Nephron (organoid): Measurements from ENCODE around the gene ARAP1.

Source experiments
- H3K27ac Mint-ChIP-seq, 3 experiments: 2 replicates each; pipeline ENCODE4 v1.8.0; 2020; ENCODE audit warnings: mixed read lengths in 3 of 3, mild to moderate bottlenecking in 2 of 3, moderate library complexity in 1 of 3
- H3K27me3 Mint-ChIP-seq: 2 replicates; pipeline ENCODE4 v1.8.0; 2021; ENCODE audit warnings: low read depth, mild to moderate bottlenecking, moderate library complexity, mixed read lengths
- H3K36me3 Mint-ChIP-seq: 2 replicates; pipeline ENCODE4 v1.8.0; 2020; ENCODE audit warnings: low read depth, mixed read lengths
- H3K4me1 Mint-ChIP-seq: 2 replicates; pipeline ENCODE4 v1.8.0; 2020; ENCODE audit warnings: mixed read lengths
- H3K4me3 Mint-ChIP-seq, 3 experiments: 2 replicates each; pipeline ENCODE4 v1.8.0; 2020; ENCODE audit warnings: mild to moderate bottlenecking in 3 of 3, mixed read lengths in 3 of 3, moderate library complexity in 2 of 3
- H3K9me3 Mint-ChIP-seq: 2 replicates; pipeline ENCODE4 v1.8.0; 2020; ENCODE audit warnings: mixed read lengths
- TF ChIP-seq, protein P1 (sequence below), 3 experiments: fragments of 200-600 bp; sonication (generic); IDR thresholded peaks; one replicate each; pipeline ENCODE4 v1.5.0; 2021; ENCODE audit warnings: antibody characterized with exemption in 3 of 3; ENCODE audit not compliant: unreplicated experiment in 3 of 3

Gene ARAP1

DNA sequence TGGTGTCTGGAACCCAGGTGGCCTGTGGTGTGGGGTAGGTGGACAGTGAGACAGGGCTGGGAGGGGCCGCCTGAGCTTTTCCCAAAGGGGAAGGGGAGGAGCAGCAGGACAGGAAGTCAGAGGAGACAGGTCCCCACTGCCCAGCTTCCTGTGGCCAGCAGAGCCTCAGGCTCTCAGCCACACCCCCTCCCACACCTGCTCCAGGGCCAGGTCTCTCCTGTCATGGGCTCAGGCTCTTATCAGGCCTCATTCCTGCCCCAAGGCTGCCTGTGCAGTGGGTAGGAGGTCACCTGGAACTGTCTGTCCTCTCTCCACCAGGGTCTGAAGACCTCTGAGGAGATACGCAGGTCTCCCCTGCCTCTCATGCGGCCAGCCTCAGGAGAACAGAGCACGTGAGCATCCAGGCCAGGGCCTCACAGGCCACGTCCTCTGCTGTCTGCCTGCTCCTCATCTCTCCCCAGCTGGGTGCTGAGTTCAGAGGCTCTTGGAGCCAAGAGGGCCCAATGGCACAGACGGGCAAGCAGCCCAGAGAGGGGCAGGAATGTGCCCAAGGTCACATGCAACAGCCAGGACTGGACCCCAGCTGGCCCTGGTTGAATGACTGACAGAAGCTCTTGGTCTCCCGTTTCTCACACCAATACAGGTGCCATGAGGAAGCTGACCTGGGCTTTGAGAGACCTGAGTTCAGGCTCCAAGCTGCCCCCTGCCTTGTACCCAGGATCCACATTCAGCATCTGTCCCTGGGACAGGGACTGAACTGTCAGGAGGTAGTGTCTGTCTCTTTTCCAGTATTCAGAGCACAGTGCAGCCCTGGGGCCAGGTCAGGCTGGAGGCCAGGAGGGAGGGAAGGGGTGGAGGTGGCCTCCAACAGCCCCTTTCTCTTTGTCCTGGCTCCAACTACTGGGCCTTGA lies 24.9 kb upstream of the ARAP1 start:
- TF ChIP-seq, protein P1, sequence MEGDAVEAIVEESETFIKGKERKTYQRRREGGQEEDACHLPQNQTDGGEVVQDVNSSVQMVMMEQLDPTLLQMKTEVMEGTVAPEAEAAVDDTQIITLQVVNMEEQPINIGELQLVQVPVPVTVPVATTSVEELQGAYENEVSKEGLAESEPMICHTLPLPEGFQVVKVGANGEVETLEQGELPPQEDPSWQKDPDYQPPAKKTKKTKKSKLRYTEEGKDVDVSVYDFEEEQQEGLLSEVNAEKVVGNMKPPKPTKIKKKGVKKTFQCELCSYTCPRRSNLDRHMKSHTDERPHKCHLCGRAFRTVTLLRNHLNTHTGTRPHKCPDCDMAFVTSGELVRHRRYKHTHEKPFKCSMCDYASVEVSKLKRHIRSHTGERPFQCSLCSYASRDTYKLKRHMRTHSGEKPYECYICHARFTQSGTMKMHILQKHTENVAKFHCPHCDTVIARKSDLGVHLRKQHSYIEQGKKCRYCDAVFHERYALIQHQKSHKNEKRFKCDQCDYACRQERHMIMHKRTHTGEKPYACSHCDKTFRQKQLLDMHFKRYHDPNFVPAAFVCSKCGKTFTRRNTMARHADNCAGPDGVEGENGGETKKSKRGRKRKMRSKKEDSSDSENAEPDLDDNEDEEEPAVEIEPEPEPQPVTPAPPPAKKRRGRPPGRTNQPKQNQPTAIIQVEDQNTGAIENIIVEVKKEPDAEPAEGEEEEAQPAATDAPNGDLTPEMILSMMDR (IDR thresholded peaks at IDR 0.05; ENCODE audit: unreplicated experiment in 3 of 3) = no peak
- Mint-ChIP-seq H3K4me1 (peaks cover 49% of the 10 kb centered on the region), H3K27me3 (peaks cover 8% of the 10 kb centered on the region), H3K36me3 (no peaks in the 10 kb centered on the region), H3K27ac (peak overlapping the region in 1 of 3 experiments; percentile 55), H3K4me3 (peak overlapping the region in 1 of 3 experiments; percentile 34), H3K9me3 (no peaks in the 10 kb centered on the region)

DNA sequence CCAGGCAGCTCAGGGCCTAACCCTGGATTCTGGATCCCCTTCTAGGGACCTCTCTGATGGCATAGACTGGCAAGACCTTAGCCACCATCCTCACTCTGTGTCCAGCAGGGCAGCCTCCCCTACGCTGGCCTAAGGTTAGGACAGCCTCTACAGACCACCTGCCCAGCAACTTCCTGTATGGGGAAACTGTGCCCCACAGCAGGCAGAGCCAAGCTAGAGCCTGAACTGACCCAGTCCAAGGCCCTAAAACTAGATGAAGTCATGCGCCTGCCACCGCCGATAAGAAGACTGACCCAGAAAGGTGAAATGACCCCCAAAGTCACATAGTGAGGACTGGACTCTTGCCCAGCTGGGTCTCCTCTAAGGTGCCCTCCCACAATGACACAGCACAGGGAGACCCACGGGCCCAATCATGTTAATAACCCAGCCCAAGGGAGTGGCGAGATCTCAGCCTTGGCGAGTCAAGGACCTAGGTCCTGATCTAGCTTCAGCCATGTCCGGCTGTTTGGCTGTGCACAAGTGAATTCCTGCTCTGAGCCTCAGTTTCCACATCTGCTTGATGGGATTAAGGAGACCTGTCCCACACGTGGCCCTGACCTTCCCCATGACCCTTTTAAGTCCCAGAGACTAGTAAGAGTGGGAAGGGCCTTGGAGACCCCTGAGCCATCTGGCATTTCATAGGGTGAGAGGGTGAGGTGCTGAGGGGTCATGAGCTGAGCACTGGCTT lies 24.1 kb upstream of the ARAP1 start:
- Mint-ChIP-seq H3K36me3 (no peaks in the 10 kb centered on the region), H3K4me1 (peaks cover 52% of the 10 kb centered on the region), H3K27me3 (peaks cover 5% of the 10 kb centered on the region), H3K4me3 (peak overlapping the region in 1 of 3 experiments; percentile 22), H3K27ac (peak overlapping the region; percentile 55 to 84 (median 60)), H3K9me3 (no peaks in the 10 kb centered on the region)
- TF ChIP-seq, protein P1 (IDR thresholded peaks at IDR 0.05; ENCODE audit: unreplicated experiment in 3 of 3) = no peak

DNA sequence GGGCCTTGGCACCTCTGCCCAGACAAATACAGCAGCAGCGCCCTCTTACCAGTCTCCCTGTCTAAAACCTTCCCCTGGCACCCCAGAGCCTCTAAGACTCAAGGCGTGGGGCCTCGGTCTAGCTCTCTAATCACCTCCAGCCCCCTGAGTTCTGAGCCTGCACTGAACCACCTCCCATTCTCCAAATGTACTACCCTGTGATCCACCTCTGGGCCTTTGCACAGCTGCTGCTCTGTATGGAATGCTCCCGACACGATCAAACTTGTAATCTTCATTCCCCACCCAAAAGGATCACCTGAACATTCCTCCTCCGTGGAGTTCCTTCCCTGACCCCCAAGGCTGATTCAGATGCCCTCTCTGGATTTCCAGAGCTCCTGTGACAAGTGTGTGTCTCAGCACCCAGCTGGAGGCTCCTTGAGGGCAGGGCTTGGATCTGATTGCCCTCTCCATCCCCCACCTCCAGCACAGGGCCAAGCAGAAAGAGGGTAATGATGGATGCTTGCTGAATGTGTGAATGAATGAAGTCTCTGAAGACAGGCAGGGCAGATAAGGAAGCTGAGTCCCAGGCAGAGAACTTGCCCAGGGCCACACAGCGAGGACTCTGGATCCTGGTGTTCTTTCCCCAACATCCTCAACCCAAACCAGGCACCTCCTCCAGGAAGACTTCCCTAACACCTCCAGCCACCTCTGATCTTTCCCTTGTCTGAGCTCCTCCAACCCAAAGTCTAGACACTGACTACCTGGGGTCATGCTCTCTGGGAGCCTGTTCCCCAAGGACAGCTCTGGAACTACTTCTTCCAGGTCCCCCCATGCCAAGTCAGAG lies 23.3 kb upstream of the ARAP1 start:
- Mint-ChIP-seq H3K4me3 (peak overlapping the region in 2 of 3 experiments; percentile 8 to 12), H3K4me1 (peaks cover 59% of the 10 kb centered on the region), H3K27me3 (peaks cover 5% of the 10 kb centered on the region)

DNA sequence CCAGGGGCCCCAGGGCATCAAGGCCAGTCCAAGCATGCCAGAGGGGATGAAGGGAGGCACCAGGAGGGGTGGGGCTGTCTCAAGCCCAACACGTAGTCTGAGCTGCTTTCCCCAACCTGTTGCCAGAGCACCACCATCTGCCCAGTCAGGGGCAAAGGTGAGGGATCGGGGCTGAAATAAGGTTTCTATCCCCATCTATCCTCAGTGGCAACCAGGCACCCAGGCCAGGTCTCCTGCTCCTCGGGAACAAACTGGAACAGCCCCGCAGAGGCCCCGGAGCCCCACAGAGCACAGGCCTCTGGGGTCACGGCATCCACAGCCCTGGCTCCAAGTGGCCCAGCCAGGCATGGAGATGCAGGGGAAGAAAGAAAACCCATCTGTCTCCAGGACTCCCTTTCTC lies 22.3 kb upstream of the ARAP1 start:
- Mint-ChIP-seq H3K9me3 (no peaks in the 10 kb centered on the region), H3K27ac (peak overlapping the region in 2 of 3 experiments; percentile 76 to 84), H3K36me3 (no peaks in the 10 kb centered on the region), H3K4me1 (peaks cover 55% of the 10 kb centered on the region), H3K27me3 (peaks cover 5% of the 10 kb centered on the region), H3K4me3 (no peak overlapping the region)
- TF ChIP-seq, protein P1 (IDR thresholded peaks at IDR 0.05; ENCODE audit: unreplicated experiment in 3 of 3) = no peak

More for the DNA sequence above, 23.3 kb upstream of the ARAP1 start:
- H3K9me3 Mint-ChIP-seq = no peaks in the 10 kb centered on the region
- H3K27ac Mint-ChIP-seq = peak overlapping the region; percentile 34 to 84 (median 76)
- H3K36me3 Mint-ChIP-seq = no peaks in the 10 kb centered on the region
- TF ChIP-seq, protein P1 (IDR thresholded peaks at IDR 0.05; ENCODE audit: unreplicated experiment in 3 of 3) = no peak

DNA sequence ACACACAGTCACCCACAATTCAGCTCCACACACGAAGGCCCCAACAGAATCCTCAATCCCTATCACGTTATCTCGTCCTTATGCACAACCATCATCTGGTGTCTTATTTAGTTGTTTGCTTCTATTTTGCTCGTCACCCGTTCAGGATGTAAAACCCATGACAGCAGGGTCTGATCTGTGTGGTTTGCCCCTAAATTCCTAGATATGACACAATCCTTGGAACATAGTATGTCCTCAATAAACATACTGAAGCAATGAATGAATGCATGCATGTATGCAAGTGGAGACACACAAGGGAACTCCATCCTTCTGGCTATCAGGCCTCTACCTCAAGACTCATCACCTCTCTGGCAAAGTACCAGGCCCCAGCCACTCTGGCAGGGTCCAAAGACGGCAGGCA lies 21.5 kb upstream of the ARAP1 start:
- Mint-ChIP-seq H3K27ac (peak overlapping the region; percentile 76 to 97 (median 93)), H3K4me1 (peaks cover 55% of the 10 kb centered on the region), H3K9me3 (no peaks in the 10 kb centered on the region), H3K36me3 (no peaks in the 10 kb centered on the region), H3K27me3 (peaks cover 5% of the 10 kb centered on the region), H3K4me3 (peak overlapping the region in 2 of 3 experiments; percentile 4 to 59)
- TF ChIP-seq, protein P1 (IDR thresholded peaks at IDR 0.05; ENCODE audit: unreplicated experiment in 3 of 3) = no peak
